ENCODE data around the gene RAB10.

Gene RAB10

DNA sequence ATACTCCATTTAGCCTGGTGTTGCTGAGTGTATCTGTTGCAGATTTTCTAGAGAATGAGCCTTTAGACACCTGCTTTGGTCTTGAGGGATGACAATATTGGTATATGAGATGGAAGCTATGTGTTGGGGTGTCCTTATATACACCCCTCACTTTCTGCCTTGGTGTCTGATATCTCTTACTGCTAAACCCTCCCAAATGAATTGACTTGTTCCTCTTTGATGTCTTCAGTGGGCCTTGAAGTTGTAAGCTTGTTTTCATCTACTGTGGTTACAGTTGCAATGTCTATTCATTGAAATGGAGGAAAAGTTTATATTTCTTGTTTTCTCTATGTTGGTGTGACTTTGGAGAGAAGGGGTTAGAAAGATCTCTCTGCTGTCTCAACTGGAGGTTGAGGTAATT, 18.9 kb downstream of the RAB10 start:
- TF ChIP-seq, protein P1, sequence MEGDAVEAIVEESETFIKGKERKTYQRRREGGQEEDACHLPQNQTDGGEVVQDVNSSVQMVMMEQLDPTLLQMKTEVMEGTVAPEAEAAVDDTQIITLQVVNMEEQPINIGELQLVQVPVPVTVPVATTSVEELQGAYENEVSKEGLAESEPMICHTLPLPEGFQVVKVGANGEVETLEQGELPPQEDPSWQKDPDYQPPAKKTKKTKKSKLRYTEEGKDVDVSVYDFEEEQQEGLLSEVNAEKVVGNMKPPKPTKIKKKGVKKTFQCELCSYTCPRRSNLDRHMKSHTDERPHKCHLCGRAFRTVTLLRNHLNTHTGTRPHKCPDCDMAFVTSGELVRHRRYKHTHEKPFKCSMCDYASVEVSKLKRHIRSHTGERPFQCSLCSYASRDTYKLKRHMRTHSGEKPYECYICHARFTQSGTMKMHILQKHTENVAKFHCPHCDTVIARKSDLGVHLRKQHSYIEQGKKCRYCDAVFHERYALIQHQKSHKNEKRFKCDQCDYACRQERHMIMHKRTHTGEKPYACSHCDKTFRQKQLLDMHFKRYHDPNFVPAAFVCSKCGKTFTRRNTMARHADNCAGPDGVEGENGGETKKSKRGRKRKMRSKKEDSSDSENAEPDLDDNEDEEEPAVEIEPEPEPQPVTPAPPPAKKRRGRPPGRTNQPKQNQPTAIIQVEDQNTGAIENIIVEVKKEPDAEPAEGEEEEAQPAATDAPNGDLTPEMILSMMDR (IDR thresholded peaks at IDR 0.05; ENCODE audit: extremely low read depth, missing control alignments), result no peak
- DNase-seq (ENCODE audit: low spot score), result no peak

DNA sequence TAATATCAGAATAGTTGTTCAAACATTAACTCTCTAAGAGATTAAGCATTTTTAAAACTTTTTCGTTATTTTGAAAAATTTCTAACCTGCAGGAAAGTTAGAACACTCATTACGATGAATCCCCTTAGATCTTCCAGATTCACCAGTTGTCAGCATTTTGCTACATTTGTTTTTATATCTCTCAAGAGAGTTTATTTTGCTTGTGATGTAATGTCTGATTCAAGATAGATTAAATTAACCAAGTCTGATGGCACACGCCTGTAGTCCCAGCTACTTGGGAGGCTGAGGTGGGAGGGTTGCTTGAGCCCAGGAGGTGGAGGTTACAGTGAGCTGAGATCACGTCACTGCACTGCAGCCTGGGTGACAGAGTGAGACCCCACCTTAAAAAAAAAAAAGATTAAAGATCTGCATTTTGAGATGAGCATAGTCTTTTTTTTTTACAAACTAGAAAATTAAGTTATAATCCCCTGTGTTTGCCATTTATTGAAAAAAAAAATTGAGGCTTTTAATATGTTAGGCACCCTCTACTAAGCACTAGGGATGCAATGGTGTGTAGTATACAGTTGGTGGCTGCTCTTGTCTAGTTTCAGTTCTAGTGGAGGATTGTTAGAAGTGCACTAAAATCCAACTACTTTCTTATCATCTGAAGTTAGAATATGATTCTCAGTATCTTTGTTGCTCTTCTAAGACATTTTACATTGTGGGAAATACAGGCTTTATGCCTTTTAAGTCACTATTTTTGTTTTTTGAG, 20.9 kb downstream of the RAB10 start:
- TF ChIP-seq, protein P1 (IDR thresholded peaks at IDR 0.05; ENCODE audit: extremely low read depth, missing control alignments), result no peak
- DNase-seq (ENCODE audit: low spot score), result no peak

DNA sequence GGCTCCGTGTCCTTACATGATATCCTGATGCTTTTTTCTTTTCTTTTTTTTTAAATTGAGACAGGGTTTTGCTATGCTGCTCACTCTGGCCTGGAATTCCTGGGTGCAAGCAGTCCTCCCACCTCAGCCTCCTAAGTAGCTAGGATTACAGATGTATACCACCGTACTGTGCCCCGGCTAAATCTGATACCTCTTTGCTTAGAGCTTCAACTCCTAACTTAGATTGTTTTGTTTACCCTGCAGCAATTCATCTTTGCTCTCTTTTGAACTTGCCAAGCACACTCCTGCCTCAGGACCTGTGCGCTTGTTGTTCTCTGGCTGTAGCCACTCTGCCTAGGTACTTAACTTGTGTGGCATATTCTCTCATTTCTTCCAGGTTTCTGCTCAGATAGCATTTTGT, 24.5 kb downstream of the RAB10 start:
- TF ChIP-seq, protein P1 (IDR thresholded peaks at IDR 0.05; ENCODE audit: extremely low read depth, missing control alignments), result no peak
- no peak for DNase-seq (ENCODE audit: low spot score)

DNA sequence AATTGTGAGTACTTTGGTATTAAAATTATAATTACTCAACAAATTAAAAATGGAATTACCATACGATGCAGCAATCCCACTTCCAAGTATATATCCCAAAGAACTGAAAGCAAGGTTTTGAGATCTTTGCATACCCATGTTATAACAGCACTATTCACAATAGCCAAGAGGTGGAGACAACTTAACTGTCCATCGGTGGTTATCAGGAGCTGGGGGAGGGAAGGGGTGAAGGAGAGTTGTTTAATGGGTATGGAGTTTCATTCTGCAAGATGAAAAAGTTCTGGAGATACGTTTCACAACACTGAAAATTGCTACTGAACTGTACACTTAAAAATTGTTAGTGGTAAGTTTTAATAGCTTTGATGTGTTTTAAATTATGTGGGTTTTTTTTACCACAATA, 25.7 kb downstream of the RAB10 start:
- TF ChIP-seq, protein P1 (IDR thresholded peaks at IDR 0.05; ENCODE audit: extremely low read depth, missing control alignments), result no peak
- DNase-seq (ENCODE audit: low spot score), result no peak

DNA sequence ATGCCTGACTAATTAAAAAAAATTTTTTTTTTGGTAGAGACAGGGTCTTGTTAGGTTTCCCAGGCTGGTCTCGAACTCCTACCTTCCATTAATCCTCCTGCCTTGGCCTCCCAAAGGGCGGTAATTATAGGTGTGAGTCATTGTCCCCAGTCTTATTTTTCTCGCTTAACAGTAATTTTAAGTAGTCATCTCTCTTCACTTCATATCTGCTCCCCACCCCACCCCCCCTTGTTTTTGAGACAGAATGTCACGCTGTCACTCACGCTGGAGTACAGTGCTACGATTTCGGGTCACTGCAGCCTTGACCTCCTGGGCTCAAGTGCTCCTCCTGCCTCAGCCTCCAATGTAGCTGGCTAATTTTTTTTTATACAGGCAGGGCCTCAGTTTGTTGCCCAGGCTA, 27.7 kb downstream of the RAB10 start:
- TF ChIP-seq, protein P1 (IDR thresholded peaks at IDR 0.05; ENCODE audit: extremely low read depth, missing control alignments), result no peak
- no peak for DNase-seq (ENCODE audit: low spot score)

DNA sequence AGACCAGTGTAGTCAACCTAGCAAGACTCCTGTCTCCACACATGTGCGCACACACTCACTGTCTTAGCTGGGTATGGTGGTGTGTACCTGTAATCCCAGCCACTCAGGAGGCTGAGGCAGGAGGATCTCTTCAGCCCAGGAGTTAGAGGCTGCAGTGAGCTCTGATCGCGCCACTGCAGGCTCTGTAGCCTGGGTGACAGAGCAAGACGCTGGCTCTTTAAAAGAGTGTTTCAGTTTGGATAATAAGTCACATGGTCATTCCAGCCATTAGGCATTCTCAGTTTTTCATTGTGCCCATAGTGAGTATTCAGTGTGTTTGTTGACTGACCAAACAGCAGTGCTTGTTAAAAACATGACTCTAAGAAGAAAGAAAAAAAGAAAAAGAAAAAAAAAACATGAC, 31.0 kb downstream of the RAB10 start:
- TF ChIP-seq, protein P1 (IDR thresholded peaks at IDR 0.05; ENCODE audit: extremely low read depth, missing control alignments), result no peak
- no peak for DNase-seq (ENCODE audit: low spot score)

DNA sequence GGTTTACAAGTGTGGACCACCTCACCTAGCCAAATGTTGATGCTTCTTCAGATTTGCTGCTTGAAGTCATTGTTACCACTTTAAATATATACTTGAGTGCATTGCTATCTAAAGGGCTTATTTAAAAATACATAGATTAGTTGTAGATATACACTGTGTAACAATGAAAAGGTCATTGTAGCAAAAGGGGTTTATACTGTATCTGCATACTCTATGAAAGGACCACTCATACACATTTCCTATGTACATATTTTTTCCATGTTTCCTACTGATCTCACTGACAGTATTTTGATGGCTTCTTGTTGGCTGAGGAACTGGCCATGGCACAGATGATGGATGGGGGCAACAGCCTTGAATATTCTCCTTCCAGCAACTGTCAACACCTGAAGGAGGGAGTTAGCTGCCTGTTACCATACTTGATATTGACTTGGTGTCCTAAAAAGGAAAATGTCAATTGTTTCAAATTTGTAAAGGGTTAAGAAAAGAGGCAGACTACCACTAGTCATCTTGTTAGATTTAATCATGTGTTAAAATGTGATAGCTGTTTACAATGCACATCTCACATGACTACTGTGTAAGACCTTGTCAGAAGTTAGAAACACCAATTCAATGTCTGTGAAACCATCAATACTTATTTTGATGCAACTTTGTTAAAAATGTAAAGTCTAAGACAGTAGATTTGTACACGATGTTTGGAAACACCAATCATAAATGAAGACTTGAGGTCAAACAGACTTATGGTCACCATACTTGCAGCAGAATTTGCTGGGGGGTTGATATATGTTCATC, 33.5 kb downstream of the RAB10 start:
- DNase-seq (ENCODE audit: low spot score), result no peak
- TF ChIP-seq, protein P1 (IDR thresholded peaks at IDR 0.05; ENCODE audit: extremely low read depth, missing control alignments), result no peak

All from GM20000 (cell line).